Heart left ventricle (tissue), 13 donors: Measurements from ENCODE around the gene SHLD1.

ENCODE experiments used
- POLR2A ChIP-seq, 2 donors: fragments of 450-650 bp; IDR thresholded peaks; one replicate each; pipeline ENCODE4 v1.6.1; 2017; ENCODE audit warnings: antibody characterized with exemption in 2 of 2, mild to moderate bottlenecking in 2 of 2, moderate library complexity in 2 of 2
- TF ChIP-seq, protein P1 (sequence below), 12 donors: fragments of 200-600 bp; sonication (generic) in 4 of 12; IDR thresholded peaks; one replicate each; pipeline versions ENCODE4 v1.5.0 to v1.8.0; 2018 to 2022; ENCODE audit warnings: antibody characterized with exemption in 12 of 12, mild to moderate bottlenecking in 5 of 12
- donor health status: ischemic (EF 13 %, LVEDD 7.1; RV severe dilation, severe dysfunction).
- donor health status: DM: no; HTN: yes; CAD: no.
- donor health status: DM: no; HTN: no; CAD: no.
- donor health status: ischemic (EF 25% LVEDD 6.9; RV normal size, moderate dysfunction).
- donor health status: ischemic (EF 25% LVEDD 5.7; RV mildly dilated, moderate dysfunction).
- donor health status: ischemic (EF 35%, LVEDD 5.7; RV mildly dilated, moderate dysfunction).
- donor health status: nonischemic (EF 11% LVEDD 7.7; RV severe dilation, severe dysfunction).
- donor health status: DM: yes; HTN: yes; CAD: no.
- donor health status: PGD.
- donor health status: ischemic (EF 29% LVEDD 5.4; RV normal size, mild dysfunction).
- donor health status: nonischemic (EF 23%, LVEDD 6.1; RV moderate dilation, normal function).

- TF ChIP-seq, protein P1, sequence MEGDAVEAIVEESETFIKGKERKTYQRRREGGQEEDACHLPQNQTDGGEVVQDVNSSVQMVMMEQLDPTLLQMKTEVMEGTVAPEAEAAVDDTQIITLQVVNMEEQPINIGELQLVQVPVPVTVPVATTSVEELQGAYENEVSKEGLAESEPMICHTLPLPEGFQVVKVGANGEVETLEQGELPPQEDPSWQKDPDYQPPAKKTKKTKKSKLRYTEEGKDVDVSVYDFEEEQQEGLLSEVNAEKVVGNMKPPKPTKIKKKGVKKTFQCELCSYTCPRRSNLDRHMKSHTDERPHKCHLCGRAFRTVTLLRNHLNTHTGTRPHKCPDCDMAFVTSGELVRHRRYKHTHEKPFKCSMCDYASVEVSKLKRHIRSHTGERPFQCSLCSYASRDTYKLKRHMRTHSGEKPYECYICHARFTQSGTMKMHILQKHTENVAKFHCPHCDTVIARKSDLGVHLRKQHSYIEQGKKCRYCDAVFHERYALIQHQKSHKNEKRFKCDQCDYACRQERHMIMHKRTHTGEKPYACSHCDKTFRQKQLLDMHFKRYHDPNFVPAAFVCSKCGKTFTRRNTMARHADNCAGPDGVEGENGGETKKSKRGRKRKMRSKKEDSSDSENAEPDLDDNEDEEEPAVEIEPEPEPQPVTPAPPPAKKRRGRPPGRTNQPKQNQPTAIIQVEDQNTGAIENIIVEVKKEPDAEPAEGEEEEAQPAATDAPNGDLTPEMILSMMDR (IDR thresholded peaks at IDR 0.05): no peak
- TF ChIP-seq POLR2A (IDR thresholded peaks at IDR 0.05): no peak
Measured at GRCh38 chr20:5820738-5821137, 70.5 kb downstream of the SHLD1 start.
